HCT116 (cell line): Measurements from ENCODE around the gene SNRPB. TPM values are rescaled to one million over a fixed set of nuclear protein-coding genes. Genes with fewer than 3 reads are reported as not detected.

Experiments used
- ATAC-seq: fragments of 200-7000 bp; cut with Tn5 transposase; 2 replicates; pipeline ENCODE4 v1.9.1; 2020; ENCODE audit warnings: mild to moderate bottlenecking, moderate library complexity
- BruUV-seq: library from RNA; stranded (reverse); fragments of 400-500 nt; replicated peaks from 2 replicates; lab custom pipeline; 2021; lab: Mats Ljungman, UMichigan
- CTCF ChIA-PET: fragments of 300-600 bp; sonication (Branson Sonifier 250); formaldehyde crosslinking; loops from one replicate; lab custom pipeline; 2021; ENCODE audit warnings: antibody characterized with exemption; lab: Charles Lee
- POLR2A ChIA-PET: fragments of 300-600, 350-600 bp; sonication (Branson Sonifier 250); formaldehyde crosslinking; loops from one replicate; lab custom pipeline; 2021; ENCODE audit warnings: antibody characterized with exemption; lab: Charles Lee
- RAD21 ChIA-PET, 2 experiments: fragments of 300-600 bp; sonication (Branson Sonifier 250); formaldehyde crosslinking; loops; one replicate each; lab custom pipeline; 2023; ENCODE audit warnings: low total read pairs in 2 of 2; ENCODE audit not compliant: uncharacterized antibody in 2 of 2, unreplicated experiment in 2 of 2, low non-redundant PET in 1 of 2; lab: Charles Lee
- DNase-seq: peaks from one replicate; pipeline ENCODE4 v3.0.0-alpha.2; 2010; ENCODE audit warnings: low read depth, low spot score
- H2AFZ ChIP-seq: fragments of 200-600 bp; shearing (Covaris generic), sonication (generic); 2 replicates; pipeline ENCODE4 v1.6.1; 2017; ENCODE audit warnings: low read depth, mixed run types, mixed read lengths, antibody characterized with exemption, low read length; ENCODE audit not compliant: poor library complexity, severe bottlenecking
- H3K27ac ChIP-seq: 2 replicates; pipeline ENCODE4 v1.5.1; 2012; ENCODE audit warnings: low read depth, low read length
- H3K27me3 ChIP-seq: fragments of 200-600 bp; sonication (generic); 2 replicates; pipeline ENCODE4 v1.6.1; 2016; ENCODE audit warnings: mixed run types, low read length, mixed read lengths; ENCODE audit not compliant: insufficient read depth
- H3K36me3 ChIP-seq, 2 experiments: fragments of 200-500 bp in 1 of 2; fragments of 200-600 bp in 1 of 2; sonication (Bioruptor generic) in 1 of 2; sonication (generic) in 1 of 2; 2 replicates each; pipeline versions ENCODE4 v1.5.1 to v1.6.1; 2014 to 2016; ENCODE audit warnings: low read length in 2 of 2, inconsistent platforms in 1 of 2, mixed read lengths in 1 of 2, mixed run types in 1 of 2; ENCODE audit not compliant: insufficient read depth in 2 of 2, control insufficient read depth in 1 of 2
- H3K4me1 ChIP-seq, 2 experiments: fragments of 200-600 bp in 1 of 2; sonication (generic) in 1 of 2; 2 replicates each; pipeline versions ENCODE4 v1.5.1 to v1.6.1; 2012 to 2017; ENCODE audit warnings: low read length in 2 of 2, inconsistent platforms in 1 of 2, mild to moderate bottlenecking in 1 of 2, mixed read lengths in 1 of 2, mixed run types in 1 of 2, moderate library complexity in 1 of 2; ENCODE audit not compliant: insufficient read depth in 2 of 2, control insufficient read depth in 1 of 2
- H3K4me2 ChIP-seq: fragments of 200-600 bp; sonication (generic); 2 replicates; pipeline ENCODE4 v1.6.1; 2017; ENCODE audit warnings: mixed run types, low read length, mixed read lengths
- H3K4me3 ChIP-seq, 2 experiments: fragments of 200-600 bp in 1 of 2; sonication (generic) in 1 of 2; replicated peaks in 1 of 2; 2 replicates each; pipeline ENCODE4 v1.5.1; 2011 to 2016; ENCODE audit warnings: low read length in 2 of 2, control low read depth in 1 of 2, low read depth in 1 of 2, mild to moderate bottlenecking in 1 of 2, mixed read lengths in 1 of 2, mixed run types in 1 of 2
- H3K79me2 ChIP-seq: fragments of 200-600 bp; sonication (generic); 2 replicates; pipeline ENCODE4 v1.6.1; 2017; ENCODE audit warnings: mild to moderate bottlenecking, mixed run types, low read length, moderate library complexity, mixed read lengths; ENCODE audit not compliant: insufficient read depth
- H3K9ac ChIP-seq: fragments of 200-600 bp; sonication (generic); 2 replicates; pipeline ENCODE4 v1.6.1; 2016; ENCODE audit warnings: low read length, mixed read lengths
- H3K9me2 ChIP-seq: fragments of 200-600 bp; sonication (generic), shearing (Covaris generic); 2 replicates; pipeline ENCODE4 v1.6.1; 2017; ENCODE audit warnings: mixed run types, mild to moderate bottlenecking, moderate library complexity; ENCODE audit not compliant: insufficient read depth
- H3K9me3 ChIP-seq, 2 experiments: fragments of 200-500 bp in 1 of 2; fragments of 200-600 bp in 1 of 2; sonication (Bioruptor generic) in 1 of 2; sonication (generic) in 1 of 2; 2 replicates each; pipeline ENCODE4 v1.6.1; 2014 to 2017; ENCODE audit warnings: low read length in 2 of 2, mixed read lengths in 2 of 2, inconsistent platforms in 1 of 2, low read depth in 1 of 2, mild to moderate bottlenecking in 1 of 2, mixed run types in 1 of 2, moderate library complexity in 1 of 2; ENCODE audit not compliant: control insufficient read depth in 1 of 2, insufficient read depth in 1 of 2
- H4K20me1 ChIP-seq: fragments of 200-600 bp; sonication (generic), shearing (Covaris generic); 2 replicates; pipeline ENCODE4 v1.6.1; 2017; ENCODE audit warnings: mixed run types, mild to moderate bottlenecking, moderate library complexity; ENCODE audit not compliant: insufficient read depth
- ELF1 ChIP-seq: IDR thresholded peaks from 2 replicates; pipeline ENCODE4 v1.6.1; 2012; ENCODE audit warnings: low read depth, borderline replicate concordance
- EZH2 ChIP-seq: fragments of 200-600 bp; sonication (generic); IDR thresholded peaks from 2 replicates; pipeline ENCODE4 v1.6.1; 2017; ENCODE audit warnings: antibody characterized with exemption, mixed run types
- FOSL1 ChIP-seq: IDR thresholded peaks from 2 replicates; pipeline ENCODE4 v1.6.1; 2012; ENCODE audit warnings: low read depth
- POLR2A ChIP-seq: IDR thresholded peaks from 2 replicates; pipeline ENCODE4 v1.7.0; 2011; ENCODE audit warnings: borderline replicate concordance; ENCODE audit not compliant: insufficient read depth, insufficient read length; ENCODE audit errors: extremely low read depth
- RAD21 ChIP-seq: IDR thresholded peaks from 2 replicates; pipeline ENCODE4 v1.6.1; 2012; ENCODE audit warnings: low read depth, mild to moderate bottlenecking
- SP1 ChIP-seq: IDR thresholded peaks from 2 replicates; pipeline ENCODE4 v1.6.1; 2012; ENCODE audit warnings: low read depth
- SRF ChIP-seq: IDR thresholded peaks from 2 replicates; pipeline ENCODE4 v1.6.1; 2012; ENCODE audit warnings: low read depth
- TCF7L2 ChIP-seq: IDR thresholded peaks from 2 replicates; pipeline ENCODE4 v1.7.0; 2011; ENCODE audit warnings: borderline replicate concordance, inconsistent platforms; ENCODE audit not compliant: insufficient read depth, insufficient read length; ENCODE audit errors: extremely low read depth
- intact Hi-C: fragments of 100-400 bp; cut with micrococcal nuclease; formaldehyde crosslinking; loops from 2 replicates; pipeline ENCODE4 v1.10.0; 2022
- total RNA-seq: library from RNA; stranded (reverse); gene quantifications from one replicate; pipeline ENCODE4 v1.2.1, GENCODE V29; 2021; ENCODE audit not compliant: unreplicated experiment
- TF ChIP-seq, protein P1 (sequence below): IDR thresholded peaks from 2 replicates; pipeline ENCODE4 v1.6.1; 2011; ENCODE audit warnings: mild to moderate bottlenecking, low read length, moderate library complexity; ENCODE audit not compliant: insufficient replicate concordance; ENCODE audit errors: extremely low read depth
- TF ChIP-seq, protein P2 (sequence below), 3 experiments: fragments of 200-600 bp in 1 of 3; sonication (generic) in 1 of 3; IDR thresholded peaks in 2 of 3; conservative IDR thresholded peaks in 1 of 3; 2 replicates each; pipeline ENCODE4 v1.5.1; 2012 to 2017; ENCODE audit warnings: low read depth in 2 of 3, low read length in 2 of 3, antibody characterized with exemption in 1 of 3, borderline replicate concordance in 1 of 3, control low read depth in 1 of 3, mild to moderate bottlenecking in 1 of 3, mixed read lengths in 1 of 3, mixed run types in 1 of 3, moderate library complexity in 1 of 3; ENCODE audit not compliant: insufficient read depth in 1 of 3
- TF ChIP-seq, protein P3 (sequence below): IDR thresholded peaks from 2 replicates; pipeline ENCODE4 v1.6.1; 2012

The SNRPB gene
- total RNA-seq, 1 experiment from 2014 or later: 469 TPM

DNA sequence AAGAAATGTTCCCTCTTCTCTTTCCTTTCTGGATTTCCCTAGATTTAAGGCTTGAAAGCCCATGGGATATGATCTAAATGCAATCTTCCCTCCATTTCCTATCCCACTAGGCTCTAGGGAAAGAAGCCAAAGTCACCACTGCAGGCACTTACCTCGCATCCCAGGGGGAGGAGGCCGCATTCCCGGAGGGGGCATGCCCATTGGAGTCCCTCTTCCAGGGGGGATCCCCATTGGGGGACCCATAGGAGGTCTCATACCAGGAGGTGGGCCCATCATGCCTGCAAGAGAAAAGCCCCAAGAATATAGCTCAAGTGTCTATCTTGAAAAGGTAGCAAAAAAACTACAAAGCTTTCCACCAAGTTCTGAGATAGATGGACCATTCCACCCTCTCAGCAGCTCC lies 8.1 kb downstream of the SNRPB start:
- peaks cover 77 to 82% of the 10 kb centered on the region in 2 experiments for H3K36me3 ChIP-seq
- H2AFZ ChIP-seq: no peak overlapping the region
- no peak for DNase-seq
- no peak overlapping the region for H3K9ac ChIP-seq
- H3K27ac ChIP-seq: no peak overlapping the region
- no peak for ATAC-seq
- no peak overlapping the region for H3K4me3 ChIP-seq
- TF ChIP-seq SP1 (no peak), RAD21 (no peak)
- TF ChIP-seq, protein P1, sequence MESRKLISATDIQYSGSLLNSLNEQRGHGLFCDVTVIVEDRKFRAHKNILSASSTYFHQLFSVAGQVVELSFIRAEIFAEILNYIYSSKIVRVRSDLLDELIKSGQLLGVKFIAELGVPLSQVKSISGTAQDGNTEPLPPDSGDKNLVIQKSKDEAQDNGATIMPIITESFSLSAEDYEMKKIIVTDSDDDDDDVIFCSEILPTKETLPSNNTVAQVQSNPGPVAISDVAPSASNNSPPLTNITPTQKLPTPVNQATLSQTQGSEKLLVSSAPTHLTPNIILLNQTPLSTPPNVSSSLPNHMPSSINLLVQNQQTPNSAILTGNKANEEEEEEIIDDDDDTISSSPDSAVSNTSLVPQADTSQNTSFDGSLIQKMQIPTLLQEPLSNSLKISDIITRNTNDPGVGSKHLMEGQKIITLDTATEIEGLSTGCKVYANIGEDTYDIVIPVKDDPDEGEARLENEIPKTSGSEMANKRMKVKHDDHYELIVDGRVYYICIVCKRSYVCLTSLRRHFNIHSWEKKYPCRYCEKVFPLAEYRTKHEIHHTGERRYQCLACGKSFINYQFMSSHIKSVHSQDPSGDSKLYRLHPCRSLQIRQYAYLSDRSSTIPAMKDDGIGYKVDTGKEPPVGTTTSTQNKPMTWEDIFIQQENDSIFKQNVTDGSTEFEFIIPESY: no peak
- BruUV-seq: no TSS peak
- H3K4me1 ChIP-seq: no peaks in the 10 kb centered on the region
- ChIA-PET POLR2A (interaction anchor here (0.7 kb wide), 1 partner anchor 8 kb away, joined by 3 read pairs; the partner anchor contains the start of gene SNRPB), RAD21 (no interaction called here), CTCF (interaction anchor here (1.7 kb wide), 1 partner anchor 10 kb away, joined by 5 read pairs; no protein-coding TSS in a partner anchor)
- H3K4me2 ChIP-seq: no peak overlapping the region
- peaks cover 32% of the 10 kb centered on the region; the same call in 1 of the 2 replicates for H4K20me1 ChIP-seq
- no peaks in the 10 kb centered on the region for H3K9me3 ChIP-seq
- peaks cover 49% of the 10 kb centered on the region for H3K79me2 ChIP-seq
- H3K27me3 ChIP-seq: no peaks in the 10 kb centered on the region
- intact Hi-C loops: no loop called here
- H3K9me2 ChIP-seq: no peaks in the 10 kb centered on the region

DNA sequence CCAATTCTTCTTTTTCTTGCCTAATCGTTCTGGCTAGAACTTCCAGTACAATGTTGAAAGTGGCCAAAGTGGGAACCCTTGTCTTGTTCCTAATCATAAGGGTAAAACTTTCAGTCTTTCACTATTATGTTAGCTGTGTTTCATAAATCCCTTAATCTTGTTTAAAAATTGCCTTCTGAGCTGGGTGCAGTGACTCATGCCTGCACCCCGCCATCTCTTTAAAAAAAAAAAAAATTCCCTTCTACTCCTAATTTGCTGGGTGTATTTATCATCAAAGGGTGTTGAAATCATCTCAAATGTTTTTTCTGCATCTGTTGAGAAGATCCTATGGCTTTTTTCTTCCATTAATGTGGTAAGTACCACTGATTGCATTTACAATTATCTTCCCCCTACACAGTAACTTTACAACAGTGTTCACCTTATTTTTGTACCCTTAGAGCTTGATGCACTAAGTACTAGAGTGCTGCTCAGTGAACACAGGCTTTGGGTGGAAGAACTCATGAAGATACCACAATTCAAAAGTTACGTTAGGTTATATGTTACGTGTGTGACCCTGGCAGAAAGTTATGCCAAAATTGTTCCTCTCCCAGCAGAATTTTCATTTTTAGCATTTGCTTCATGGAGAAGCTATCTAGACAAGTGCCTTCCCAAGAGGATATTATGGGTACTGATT lies 9.7 kb downstream of the SNRPB start:
- Histone ChIP-seq H3K4me2 (no peak overlapping the region), H4K20me1 (peaks cover 16% of the 10 kb centered on the region; the same call in 1 of the 2 replicates), H3K36me3 (peaks cover 61 to 66% of the 10 kb centered on the region in 2 experiments), H3K27me3 (no peaks in the 10 kb centered on the region), H3K79me2 (peaks cover 33% of the 10 kb centered on the region), H3K9ac (no peak overlapping the region), H3K9me2 (no peaks in the 10 kb centered on the region), H2AFZ (no peak overlapping the region), H3K27ac (no peak overlapping the region), H3K4me1 (no peaks in the 10 kb centered on the region), H3K4me3 (no peak overlapping the region), H3K9me3 (no peaks in the 10 kb centered on the region)
- ATAC-seq: no peak
- POLR2A ChIA-PET: interaction anchor here (1.2 kb wide), 1 partner anchor 10 kb away, joined by 3 read pairs; the partner anchor contains the start of gene SNRPB
- no peak for TF ChIP-seq ELF1
- no peak for TF ChIP-seq FOSL1
- TF ChIP-seq RAD21: no peak
- TF ChIP-seq TCF7L2: no peak
- TF ChIP-seq SP1: no peak
- TF ChIP-seq SRF: no peak
- no peak for TF ChIP-seq POLR2A
- TF ChIP-seq, protein P2, sequence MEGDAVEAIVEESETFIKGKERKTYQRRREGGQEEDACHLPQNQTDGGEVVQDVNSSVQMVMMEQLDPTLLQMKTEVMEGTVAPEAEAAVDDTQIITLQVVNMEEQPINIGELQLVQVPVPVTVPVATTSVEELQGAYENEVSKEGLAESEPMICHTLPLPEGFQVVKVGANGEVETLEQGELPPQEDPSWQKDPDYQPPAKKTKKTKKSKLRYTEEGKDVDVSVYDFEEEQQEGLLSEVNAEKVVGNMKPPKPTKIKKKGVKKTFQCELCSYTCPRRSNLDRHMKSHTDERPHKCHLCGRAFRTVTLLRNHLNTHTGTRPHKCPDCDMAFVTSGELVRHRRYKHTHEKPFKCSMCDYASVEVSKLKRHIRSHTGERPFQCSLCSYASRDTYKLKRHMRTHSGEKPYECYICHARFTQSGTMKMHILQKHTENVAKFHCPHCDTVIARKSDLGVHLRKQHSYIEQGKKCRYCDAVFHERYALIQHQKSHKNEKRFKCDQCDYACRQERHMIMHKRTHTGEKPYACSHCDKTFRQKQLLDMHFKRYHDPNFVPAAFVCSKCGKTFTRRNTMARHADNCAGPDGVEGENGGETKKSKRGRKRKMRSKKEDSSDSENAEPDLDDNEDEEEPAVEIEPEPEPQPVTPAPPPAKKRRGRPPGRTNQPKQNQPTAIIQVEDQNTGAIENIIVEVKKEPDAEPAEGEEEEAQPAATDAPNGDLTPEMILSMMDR (IDR thresholded peaks at IDR 0.05 in 2 of 3, conservative IDR thresholded peaks at IDR 0.05 in 1 of 3; ENCODE audit: borderline replicate concordance in 1 of 3, insufficient read depth in 1 of 3, low read depth in 2 of 3, low read length in 2 of 3): no peak
- TF ChIP-seq, protein P3, sequence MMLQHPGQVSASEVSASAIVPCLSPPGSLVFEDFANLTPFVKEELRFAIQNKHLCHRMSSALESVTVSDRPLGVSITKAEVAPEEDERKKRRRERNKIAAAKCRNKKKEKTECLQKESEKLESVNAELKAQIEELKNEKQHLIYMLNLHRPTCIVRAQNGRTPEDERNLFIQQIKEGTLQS: no peak
- no peak for TF ChIP-seq EZH2
- CTCF ChIA-PET: interaction anchor here (0.5 to 1.3 kb wide), 3 partner anchors 9 to 255 kb away, joined by 3 to 4 read pairs (median 4); no protein-coding TSS in a partner anchor
- intact Hi-C loops: no loop called here
- no peak for DNase-seq
- BruUV-seq: no TSS peak
- RAD21 ChIA-PET: no interaction called here
